Testis (tissue), 2 donors: ENCODE data around the gene LYPD6B.

Source experiments
- POLR2A ChIP-seq: fragments of 450-650 bp; IDR thresholded peaks from one replicate; pipeline ENCODE4 v1.6.1; 2017; ENCODE audit warnings: antibody characterized with exemption, mild to moderate bottlenecking, moderate library complexity
- TF ChIP-seq, protein P1 (sequence below), 3 experiments: fragments of 450-650 bp in 2 of 3; fragments of 200-600 bp in 1 of 3; sonication (generic) in 1 of 3; IDR thresholded peaks; one replicate each; pipeline ENCODE4 v1.5.1; 2016 to 2019; ENCODE audit warnings: antibody characterized with exemption in 3 of 3, mild to moderate bottlenecking in 2 of 3, moderate library complexity in 1 of 3

- TF ChIP-seq, protein P1, sequence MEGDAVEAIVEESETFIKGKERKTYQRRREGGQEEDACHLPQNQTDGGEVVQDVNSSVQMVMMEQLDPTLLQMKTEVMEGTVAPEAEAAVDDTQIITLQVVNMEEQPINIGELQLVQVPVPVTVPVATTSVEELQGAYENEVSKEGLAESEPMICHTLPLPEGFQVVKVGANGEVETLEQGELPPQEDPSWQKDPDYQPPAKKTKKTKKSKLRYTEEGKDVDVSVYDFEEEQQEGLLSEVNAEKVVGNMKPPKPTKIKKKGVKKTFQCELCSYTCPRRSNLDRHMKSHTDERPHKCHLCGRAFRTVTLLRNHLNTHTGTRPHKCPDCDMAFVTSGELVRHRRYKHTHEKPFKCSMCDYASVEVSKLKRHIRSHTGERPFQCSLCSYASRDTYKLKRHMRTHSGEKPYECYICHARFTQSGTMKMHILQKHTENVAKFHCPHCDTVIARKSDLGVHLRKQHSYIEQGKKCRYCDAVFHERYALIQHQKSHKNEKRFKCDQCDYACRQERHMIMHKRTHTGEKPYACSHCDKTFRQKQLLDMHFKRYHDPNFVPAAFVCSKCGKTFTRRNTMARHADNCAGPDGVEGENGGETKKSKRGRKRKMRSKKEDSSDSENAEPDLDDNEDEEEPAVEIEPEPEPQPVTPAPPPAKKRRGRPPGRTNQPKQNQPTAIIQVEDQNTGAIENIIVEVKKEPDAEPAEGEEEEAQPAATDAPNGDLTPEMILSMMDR (IDR thresholded peaks at IDR 0.05): no peak
- TF ChIP-seq POLR2A: no peak
These were observed 117.5 kb downstream of the LYPD6B start for GRCh38 chr2:149155988-149156387.
